B cell (primary cell): Measurements from ENCODE around the gene TMEM147. TPM values are rescaled to one million over a fixed set of nuclear protein-coding genes. Genes with fewer than 3 reads are reported as not detected.

Experiments used
- ATAC-seq: fragments of 200-7000 bp; cut with Tn5 transposase; one replicate; pipeline ENCODE4 v1.10.0; 2021; ENCODE audit warnings: low read depth, mild to moderate bottlenecking, moderate number of reproducible peaks, moderate library complexity
- CTCF ChIA-PET: fragments of 350-600 bp; sonication (Branson Sonifier 250); formaldehyde crosslinking; loops from one replicate; lab custom pipeline; 2021; ENCODE audit warnings: antibody characterized with exemption, inconsistent platforms; lab: Charles Lee
- POLR2A ChIA-PET: fragments of 350-600 bp; sonication (Branson Sonifier 250); formaldehyde crosslinking; loops from one replicate; lab custom pipeline; 2021; ENCODE audit warnings: antibody characterized with exemption; lab: Charles Lee
- DNase-seq: peaks from one replicate; pipeline ENCODE4 v3.0.0; 2013
- H2AFZ ChIP-seq: 2 replicates; pipeline ENCODE4 v1.6.1; 2012; ENCODE audit warnings: mild to moderate bottlenecking, low read depth, low read length; ENCODE audit not compliant: insufficient read depth, poor library complexity, severe bottlenecking
- H3K27ac ChIP-seq, 2 donors: 1 replicate in 1 of 2; 2 replicates in 1 of 2; pipeline ENCODE4 v1.5.1; 2012 to 2013; ENCODE audit warnings: low read length in 2 of 2, mild to moderate bottlenecking in 2 of 2, moderate library complexity in 1 of 2
- H3K27me3 ChIP-seq, 4 experiments: fragments of 200-600 bp in 1 of 4; sonication (generic) in 1 of 4; replicated peaks in 1 of 4; 1 replicate in 2 of 4; 2 replicates in 2 of 4; pipeline versions ENCODE4 v1.6.1 to v1.7.0; 2013 to 2016; ENCODE audit warnings: low read length in 3 of 4, mild to moderate bottlenecking in 2 of 4, mixed read lengths in 1 of 4, moderate library complexity in 1 of 4; ENCODE audit not compliant: insufficient read depth in 4 of 4, control insufficient read depth in 3 of 4; ENCODE audit errors: control extremely low read depth in 1 of 4
- H3K36me3 ChIP-seq, 2 experiments: replicated peaks in 1 of 2; 1 replicate in 1 of 2; 2 replicates in 1 of 2; pipeline versions ENCODE4 v1.6.1 to v1.7.1; 2013; ENCODE audit warnings: low read length in 1 of 2; ENCODE audit not compliant: insufficient read depth in 2 of 2, control insufficient read depth in 1 of 2; ENCODE audit errors: control extremely low read depth in 1 of 2, extremely low read depth in 1 of 2
- H3K4me1 ChIP-seq, 2 donors: fragments of 200-600 bp in 1 of 2; sonication (generic) in 1 of 2; 1 replicate in 1 of 2; 2 replicates in 1 of 2; pipeline versions ENCODE4 v1.5.1 to v1.6.1; 2013 to 2017; ENCODE audit warnings: low read length in 2 of 2; ENCODE audit not compliant: control insufficient read depth in 2 of 2, insufficient read depth in 2 of 2
- H3K4me2 ChIP-seq: replicated peaks from 2 replicates; pipeline ENCODE3; 2012; ENCODE audit warnings: mild to moderate bottlenecking, low read depth, low read length; ENCODE audit not compliant: poor library complexity, severe bottlenecking
- H3K4me3 ChIP-seq, 5 experiments: fragments of 200-600 bp in 1 of 5; sonication (generic) in 1 of 5; 1 replicate in 3 of 5; 2 replicates in 2 of 5; pipeline versions ENCODE4 v1.5.1 to v1.7.0; 2011 to 2016; ENCODE audit warnings: low read length in 4 of 5, mild to moderate bottlenecking in 4 of 5, low read depth in 2 of 5, control low read depth in 1 of 5, moderate library complexity in 1 of 5; ENCODE audit not compliant: insufficient read depth in 1 of 5; ENCODE audit errors: control extremely low read depth in 1 of 5, extremely low read depth in 1 of 5
- H3K79me2 ChIP-seq: fragments of 200-600 bp; sonication (generic); one replicate; pipeline ENCODE4 v1.6.0; 2016; ENCODE audit warnings: low read length; ENCODE audit not compliant: control insufficient read depth, insufficient read depth
- H3K9ac ChIP-seq: fragments of 200-600 bp; sonication (generic); 2 replicates; pipeline ENCODE4 v1.6.1; 2017; ENCODE audit warnings: mild to moderate bottlenecking, low read length, moderate library complexity
- H3K9me3 ChIP-seq, 3 donors: one replicate each; pipeline versions ENCODE4 v1.6.1 to v1.7.1; 2013; ENCODE audit warnings: low read length in 2 of 3; ENCODE audit not compliant: control insufficient read depth in 2 of 3, insufficient read depth in 1 of 3; ENCODE audit errors: control extremely low read depth in 1 of 3
- H4K20me1 ChIP-seq: 2 replicates; pipeline ENCODE4 v1.6.0; 2012; ENCODE audit warnings: mild to moderate bottlenecking, low read length; ENCODE audit not compliant: insufficient read depth, control insufficient read depth, poor library complexity, severe bottlenecking
- H3K27ac Mint-ChIP-seq: one replicate; pipeline ENCODE4 v1.8.0; 2021; ENCODE audit warnings: mixed read lengths
- H3K27me3 Mint-ChIP-seq: one replicate; pipeline ENCODE4 v1.8.0; 2021; ENCODE audit warnings: mixed read lengths
- H3K4me1 Mint-ChIP-seq: one replicate; pipeline ENCODE4 v1.8.0; 2021; ENCODE audit warnings: mixed read lengths
- H3K4me3 Mint-ChIP-seq: one replicate; pipeline ENCODE4 v1.8.0; 2021; ENCODE audit warnings: mixed read lengths
- H3K9me3 Mint-ChIP-seq: one replicate; pipeline ENCODE4 v1.8.0; 2022; ENCODE audit warnings: mixed read lengths; ENCODE audit not compliant: insufficient read depth
- CTCF ChIP-seq: fragments of 200-600 bp; IDR thresholded peaks from one replicate; pipeline ENCODE4 v1.8.0; 2022; ENCODE audit warnings: antibody characterized with exemption, mild to moderate bottlenecking
- EZH2 ChIP-seq: IDR thresholded peaks from 2 replicates; pipeline ENCODE4 v1.6.1; 2012; ENCODE audit warnings: borderline replicate concordance, low read depth, mild to moderate bottlenecking, moderate library complexity, low read length; ENCODE audit not compliant: insufficient read depth, poor library complexity, severe bottlenecking
- WGBS: methylation state at CpG from one replicate; pipeline ENCODE4 v1.1.5; 2013; ENCODE audit warnings: missing lambda C conversion rate; ENCODE audit not compliant: insufficient coverage; 5-methylcytosine and 5-hydroxymethylcytosine counted together
- intact Hi-C: fragments of 100-400 bp; cut with micrococcal nuclease; formaldehyde crosslinking; loops from one replicate; pipeline ENCODE4 v1.10.0; 2022
- polyA plus RNA-seq: library from polyadenylated mRNA; depleted of rRNA; stranded (reverse); fragments of >200 nt; gene quantifications from 2 replicates; pipeline ENCODE4 v1.2.3, GENCODE V29; 2012
- total RNA-seq, 2 donors: library from RNA; stranded (reverse); fragments of 120-200 nt in 1 of 2; gene quantifications; 1 replicate in 1 of 2; 2 replicates in 1 of 2; pipeline versions ENCODE4 v1.2.3 to v1.2.4, GENCODE V29; 2013 to 2022

The TMEM147 gene
- total and polyA plus RNA-seq, 2 donors (not counting 1 experiment from before 2014, with no cell fraction given), result 39.8 to 68.9 TPM

DNA sequence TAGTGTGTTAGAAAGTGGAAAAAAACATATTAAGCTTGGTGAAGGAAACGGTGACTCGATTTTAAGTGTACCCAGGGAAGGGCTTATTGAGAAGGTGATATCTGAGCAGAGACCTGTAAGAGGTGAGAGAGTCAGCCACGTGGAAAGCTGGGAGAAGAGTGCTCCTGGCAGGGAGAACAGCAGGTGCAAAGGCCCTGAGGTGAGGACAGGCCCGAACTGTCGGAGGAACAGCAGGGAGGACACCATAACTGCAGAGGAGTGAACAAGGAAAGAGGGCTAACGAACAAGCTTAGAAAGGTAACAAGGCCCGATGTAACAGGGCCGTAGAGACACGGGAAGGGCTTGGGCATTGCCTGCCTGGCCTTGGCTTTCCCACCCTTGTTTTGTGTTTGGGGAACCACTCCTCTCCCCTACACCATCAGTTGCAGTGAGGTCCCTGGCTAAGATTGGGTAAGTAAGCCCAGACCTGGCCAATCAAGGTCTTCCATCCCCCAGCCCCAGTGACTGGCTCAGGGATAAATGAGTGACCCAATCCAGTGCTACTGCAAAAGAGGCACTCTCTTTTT, 10.7 kb downstream of the TMEM147 start:
- H3K4me3 ChIP-seq, result no peak overlapping the region
- no peaks in the 10 kb centered on the region for H3K79me2 ChIP-seq
- H4K20me1 ChIP-seq, result no peaks in the 10 kb centered on the region
- Mint-ChIP-seq H3K4me3 (no peak overlapping the region), H3K9me3 (no peaks in the 10 kb centered on the region), H3K27me3 (peaks cover 34% of the 10 kb centered on the region), H3K27ac (no peak overlapping the region), H3K4me1 (peaks cover 26% of the 10 kb centered on the region)
- CTCF ChIA-PET, result interaction anchor here (0.6 kb wide), 1 partner anchor 317 kb away, joined by 3 read pairs; no protein-coding TSS in a partner anchor
- H3K9me3 ChIP-seq, result peaks cover 0 to 14% (median 0%) of the 10 kb centered on the region in 3 donors
- H3K9ac ChIP-seq, result no peak overlapping the region
- ATAC-seq (no peak), DNase-seq (no peak)
- no peaks in the 10 kb centered on the region for H3K36me3 ChIP-seq
- 93% methylated on average over 7 of the region's 9 CpGs for WGBS
- intact Hi-C loops, result no loop called here
- H3K4me2 ChIP-seq, result no peak overlapping the region
- H2AFZ ChIP-seq, result no peak overlapping the region
- H3K27me3 ChIP-seq, result peaks cover 0 to 41% (median 9%) of the 10 kb centered on the region in 4 experiments
- H3K27ac ChIP-seq, result no peak overlapping the region
- TF ChIP-seq EZH2 (no peak), CTCF (no peak)
- POLR2A ChIA-PET, result interaction anchor here (0.5 kb wide), 1 partner anchor 86 kb away, joined by 3 read pairs; no protein-coding TSS in a partner anchor
- peaks cover 23 to 24% of the 10 kb centered on the region in 2 donors for H3K4me1 ChIP-seq

DNA sequence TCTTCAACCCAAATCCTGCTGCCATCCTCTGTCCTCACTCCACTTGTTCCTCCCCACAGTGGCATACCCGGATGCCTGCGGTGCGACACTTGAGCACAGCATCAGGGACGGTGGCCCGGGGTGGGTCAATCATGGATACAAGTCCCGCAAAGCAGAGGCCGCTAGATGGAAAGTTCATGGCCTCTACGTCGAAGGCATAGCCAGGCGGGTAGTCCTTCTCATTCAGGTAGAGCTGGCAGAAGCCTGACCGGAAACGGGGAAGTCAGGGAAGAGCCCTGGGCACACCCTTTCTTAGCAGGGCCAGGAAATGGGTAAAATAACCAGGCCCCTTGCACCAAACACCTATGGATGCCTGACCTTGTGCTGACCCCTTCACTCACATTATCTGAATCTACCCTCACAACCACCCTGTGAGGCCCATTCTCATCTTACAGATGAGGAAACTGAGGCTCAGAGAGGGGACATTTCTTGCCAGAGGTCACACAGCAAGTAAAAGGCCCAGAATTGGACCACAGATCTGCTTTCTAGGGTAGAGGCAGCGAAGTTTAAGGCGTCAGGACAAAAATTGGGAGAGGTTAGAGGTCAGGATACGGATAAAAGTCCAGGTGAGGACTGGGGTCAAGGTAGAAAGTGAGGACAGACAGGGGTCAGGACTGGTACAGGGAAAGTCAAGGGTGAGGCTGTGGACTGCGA, 11.6 kb downstream of the TMEM147 start:
- peak overlapping the region; percentile 74 for H3K4me2 ChIP-seq
- H3K27ac Mint-ChIP-seq, result no peak overlapping the region

More for the DNA sequence above, 11.6 kb downstream of the TMEM147 start:
- H3K79me2 ChIP-seq, result no peaks in the 10 kb centered on the region
- H3K4me3 ChIP-seq, result no peak overlapping the region
- POLR2A ChIA-PET, result no interaction called here
- ATAC-seq, result no peak
- H3K27ac ChIP-seq, result no peak overlapping the region
- Mint-ChIP-seq H3K4me1 (peaks cover 27% of the 10 kb centered on the region), H3K9me3 (no peaks in the 10 kb centered on the region), H3K27me3 (peaks cover 40% of the 10 kb centered on the region), H3K4me3 (peak overlapping the region; percentile 14)
- DNase-seq, result no peak
- peaks cover 23 to 24% of the 10 kb centered on the region in 2 donors for H3K4me1 ChIP-seq
- intact Hi-C loops, result no loop called here
- CTCF ChIA-PET, result interaction anchor here (0.5 to 1.8 kb wide), 2 partner anchors 10 to 138 kb away, joined by 4 read pairs; no protein-coding TSS in a partner anchor
- TF ChIP-seq CTCF (no peak), EZH2 (no peak)
- H3K27me3 ChIP-seq, result peaks cover 0 to 47% (median 10%) of the 10 kb centered on the region in 4 experiments
- WGBS, result 95% methylated on average over 15 of the region's 16 CpGs
- no peak overlapping the region for H3K9ac ChIP-seq
- H4K20me1 ChIP-seq, result no peaks in the 10 kb centered on the region
- no peak overlapping the region for H2AFZ ChIP-seq
- peaks cover 0 to 14% (median 0%) of the 10 kb centered on the region in 3 donors for H3K9me3 ChIP-seq
- no peaks in the 10 kb centered on the region for H3K36me3 ChIP-seq
